ENCODE data around the gene MICAL3. TPM values are rescaled to one million over a fixed set of nuclear protein-coding genes. Genes with fewer than 3 reads are reported as not detected.

MICAL3 gene
- total and polyA plus RNA-seq, 9 of the 15 experiments (the other 6 are each of a cell fraction or from before 2014, with no cell fraction given): 0.53 to 32.1 (median 12.3) TPM

- TF ChIP-seq ZNF407 (IDR thresholded peaks at IDR 0.05; ENCODE audit: low read depth) (no peak), ZZZ3 (IDR thresholded peaks at IDR 0.05) (no peak), TRIM24 (IDR thresholded peaks at IDR 0.05) (peak in 1 of 2 experiments; percentile 32; a peak in 1 of 4 replicates), RBM25 (IDR thresholded peaks at IDR 0.05; ENCODE audit: low read depth, low read length, severe bottlenecking) (peak; percentile 84), GATA2 (CRISPR knock-in tag; IDR thresholded peaks at IDR 0.05) (no peak), MLX (CRISPR knock-in tag; conservative IDR thresholded peaks at IDR 0.05) (no peak), SP1 (CRISPR knock-in tag; IDR thresholded peaks at IDR 0.05) (no peak), RCOR1 (IDR thresholded peaks at IDR 0.05; ENCODE audit: borderline replicate concordance in 1 of 2, low read depth in 2 of 2, low read length in 2 of 2) (0 out of 4 replicates have a peak, but pooled peaks of 1 of the 2 experiments have one; percentile 4), MYNN (IDR thresholded peaks at IDR 0.05) (no peak), MYNN (CRISPR knock-in tag; IDR thresholded peaks at IDR 0.05) (no peak), ZNF217 (CRISPR knock-in tag; IDR thresholded peaks at IDR 0.05) (no peak), GABPA (tag; conservative IDR thresholded peaks at IDR 0.05; ENCODE audit: low read depth) (no peak), FOXP1 (CRISPR knock-in tag; IDR thresholded peaks at IDR 0.05) (no peak), HINFP (tag; conservative IDR thresholded peaks at IDR 0.05; ENCODE audit: low read depth) (no peak), PURB (CRISPR knock-in tag; IDR thresholded peaks at IDR 0.05; ENCODE audit: low read depth) (no peak), CBFA2T3 (IDR thresholded peaks at IDR 0.05) (peak; percentile 84), MEF2D (tag; conservative IDR thresholded peaks at IDR 0.05; ENCODE audit: low read depth) (no peak), PHTF2 (CRISPR knock-in tag; IDR thresholded peaks at IDR 0.05) (no peak)
These were observed 58.6 kb downstream of the MICAL3 start (continued) for GRCh38 chr22:17965538-17966402.

All from K562 (cell line).